ENCODE data around the gene GPC1. TPM values are rescaled to one million over a fixed set of nuclear protein-coding genes. Genes with fewer than 3 reads are reported as not detected.

GPC1 gene
- total RNA-seq, 1 donor from 2014 or later: 14.2 TPM

DNA sequence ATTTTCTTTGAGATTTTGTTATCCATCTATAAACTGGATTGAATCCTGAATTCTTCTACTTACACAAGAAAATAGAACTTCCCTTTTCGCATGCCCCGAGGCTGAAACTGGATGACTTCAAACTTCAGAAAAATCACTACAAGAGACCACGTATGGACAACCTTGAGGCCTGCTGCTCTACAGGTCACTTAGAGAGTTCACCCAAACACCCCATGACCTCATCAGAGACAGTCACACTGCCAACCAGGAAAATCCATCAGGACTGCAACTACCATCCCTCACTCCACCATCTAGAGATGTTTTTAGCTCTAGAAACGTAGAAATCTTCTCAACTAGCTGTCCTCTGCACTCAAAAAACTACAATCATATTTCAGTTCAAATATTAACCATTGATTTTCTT is 18.6 kb upstream of the GPC1 start:
- Mint-ChIP-seq H3K9me3 (peaks cover 11% of the 10 kb centered on the region), H3K27ac (no peak overlapping the region), H3K27me3 (ENCODE audit: insufficient read depth, low read depth) (peaks cover 8% of the 10 kb centered on the region), H3K4me1 (no peaks in the 10 kb centered on the region), H3K36me3 (no peaks in the 10 kb centered on the region), H3K4me3 (no peak overlapping the region)
- no peak overlapping the region for H3K27ac ChIP-seq
- no peaks in the 10 kb centered on the region for H3F3A ChIP-seq (ENCODE audit: low read depth)
- H3K9ac ChIP-seq: no peak overlapping the region
- no peaks in the 10 kb centered on the region for H4K20me1 ChIP-seq (ENCODE audit: low read depth)
- TF ChIP-seq, protein P1, sequence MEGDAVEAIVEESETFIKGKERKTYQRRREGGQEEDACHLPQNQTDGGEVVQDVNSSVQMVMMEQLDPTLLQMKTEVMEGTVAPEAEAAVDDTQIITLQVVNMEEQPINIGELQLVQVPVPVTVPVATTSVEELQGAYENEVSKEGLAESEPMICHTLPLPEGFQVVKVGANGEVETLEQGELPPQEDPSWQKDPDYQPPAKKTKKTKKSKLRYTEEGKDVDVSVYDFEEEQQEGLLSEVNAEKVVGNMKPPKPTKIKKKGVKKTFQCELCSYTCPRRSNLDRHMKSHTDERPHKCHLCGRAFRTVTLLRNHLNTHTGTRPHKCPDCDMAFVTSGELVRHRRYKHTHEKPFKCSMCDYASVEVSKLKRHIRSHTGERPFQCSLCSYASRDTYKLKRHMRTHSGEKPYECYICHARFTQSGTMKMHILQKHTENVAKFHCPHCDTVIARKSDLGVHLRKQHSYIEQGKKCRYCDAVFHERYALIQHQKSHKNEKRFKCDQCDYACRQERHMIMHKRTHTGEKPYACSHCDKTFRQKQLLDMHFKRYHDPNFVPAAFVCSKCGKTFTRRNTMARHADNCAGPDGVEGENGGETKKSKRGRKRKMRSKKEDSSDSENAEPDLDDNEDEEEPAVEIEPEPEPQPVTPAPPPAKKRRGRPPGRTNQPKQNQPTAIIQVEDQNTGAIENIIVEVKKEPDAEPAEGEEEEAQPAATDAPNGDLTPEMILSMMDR (IDR thresholded peaks at IDR 0.05): no peak
- TF ChIP-seq EZH2phosphoT487 (IDR thresholded peaks at IDR 0.05) (no peak), EZH2 (IDR thresholded peaks at IDR 0.05) (no peak)
- H3K27me3 ChIP-seq: no peaks in the 10 kb centered on the region
- no peak overlapping the region for H3K4me3 ChIP-seq
- H3K36me3 ChIP-seq: no peaks in the 10 kb centered on the region
- no peak overlapping the region for H2AFZ ChIP-seq (replicated peaks)
- H3K79me2 ChIP-seq (ENCODE audit: low read depth): no peaks in the 10 kb centered on the region
- H3K4me1 ChIP-seq: no peaks in the 10 kb centered on the region
- H3K9me3 ChIP-seq (ENCODE audit: low read depth): no peaks in the 10 kb centered on the region
- DNase-seq (ENCODE audit: low spot score): no peak
- no peak overlapping the region for H3K4me2 ChIP-seq

DNA sequence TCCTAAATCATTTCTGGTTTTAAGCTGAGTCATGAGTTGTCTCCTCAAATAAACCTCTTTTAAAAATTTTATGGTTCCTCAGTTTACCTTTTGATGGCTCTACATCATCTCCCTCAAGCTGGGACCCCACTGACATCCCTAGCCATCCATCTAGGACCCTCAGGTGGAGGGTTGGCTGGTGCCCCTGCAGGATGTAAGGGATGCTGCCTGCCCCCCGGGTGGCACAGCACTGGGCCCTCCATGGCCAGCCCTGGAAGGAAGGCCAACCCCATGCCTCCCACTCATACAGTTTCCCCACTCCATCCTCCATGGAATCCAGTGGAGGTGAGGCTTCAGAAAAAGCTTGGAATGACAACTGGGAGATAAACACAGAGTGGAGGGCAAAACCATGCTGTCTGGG is 17.2 kb upstream of the GPC1 start:
- Histone ChIP-seq H3K4me2 (no peak overlapping the region), H3F3A (ENCODE audit: low read depth) (no peaks in the 10 kb centered on the region), H3K27me3 (no peaks in the 10 kb centered on the region), H3K9me3 (ENCODE audit: low read depth) (no peaks in the 10 kb centered on the region), H4K20me1 (ENCODE audit: low read depth) (no peaks in the 10 kb centered on the region), H3K36me3 (no peaks in the 10 kb centered on the region), H3K9ac (no peak overlapping the region), H3K27ac (no peak overlapping the region), H3K79me2 (ENCODE audit: low read depth) (no peaks in the 10 kb centered on the region), H2AFZ (replicated peaks) (no peak overlapping the region), H3K4me3 (no peak overlapping the region), H3K4me1 (no peaks in the 10 kb centered on the region)
- H3K9me3 Mint-ChIP-seq: peaks cover 23% of the 10 kb centered on the region
- H3K27ac Mint-ChIP-seq: no peak overlapping the region
- H3K4me1 Mint-ChIP-seq: peaks cover 3% of the 10 kb centered on the region
- TF ChIP-seq, protein P1 (IDR thresholded peaks at IDR 0.05): no peak
- DNase-seq (ENCODE audit: low spot score): no peak
- H3K36me3 Mint-ChIP-seq: no peaks in the 10 kb centered on the region
- peaks cover 5% of the 10 kb centered on the region for H3K27me3 Mint-ChIP-seq (ENCODE audit: insufficient read depth, low read depth)
- no peak overlapping the region for H3K4me3 Mint-ChIP-seq

DNA sequence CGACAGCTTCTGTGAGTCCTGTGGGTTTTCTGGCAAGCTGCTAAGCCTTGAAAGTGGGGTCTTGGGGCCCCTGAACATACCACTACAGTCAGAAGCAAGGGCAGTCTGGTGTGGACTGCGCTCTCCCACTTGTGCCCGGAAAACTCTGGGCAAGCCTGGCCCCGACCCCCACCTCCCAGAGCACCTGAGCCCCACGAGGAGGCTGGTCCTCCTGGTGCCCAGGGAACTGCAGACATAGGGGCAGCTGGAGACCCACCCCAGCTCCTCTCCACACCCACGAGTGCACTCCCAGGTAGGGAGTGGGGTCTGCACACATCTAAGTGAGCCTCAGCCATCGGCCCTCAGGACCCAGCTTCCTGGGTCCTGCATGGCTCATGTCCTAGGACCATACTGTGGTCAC is 16.2 kb upstream of the GPC1 start:
- Mint-ChIP-seq H3K36me3 (no peaks in the 10 kb centered on the region), H3K27me3 (ENCODE audit: insufficient read depth, low read depth) (peaks cover 9% of the 10 kb centered on the region), H3K27ac (no peak overlapping the region), H3K4me1 (peaks cover 3% of the 10 kb centered on the region), H3K9me3 (peaks cover 27% of the 10 kb centered on the region), H3K4me3 (no peak overlapping the region)
- Histone ChIP-seq H3F3A (ENCODE audit: low read depth) (no peaks in the 10 kb centered on the region), H3K4me3 (no peak overlapping the region), H3K4me1 (no peaks in the 10 kb centered on the region), H3K36me3 (no peaks in the 10 kb centered on the region), H3K27ac (no peak overlapping the region), H3K79me2 (ENCODE audit: low read depth) (no peaks in the 10 kb centered on the region), H3K4me2 (no peak overlapping the region), H4K20me1 (ENCODE audit: low read depth) (no peaks in the 10 kb centered on the region), H2AFZ (replicated peaks) (no peak overlapping the region), H3K27me3 (no peaks in the 10 kb centered on the region), H3K9ac (no peak overlapping the region), H3K9me3 (ENCODE audit: low read depth) (no peaks in the 10 kb centered on the region)
- no peak for DNase-seq (ENCODE audit: low spot score)
- TF ChIP-seq, protein P1 (IDR thresholded peaks at IDR 0.05): no peak
- TF ChIP-seq EZH2phosphoT487 (IDR thresholded peaks at IDR 0.05): no peak
- TF ChIP-seq EZH2 (IDR thresholded peaks at IDR 0.05): no peak

DNA sequence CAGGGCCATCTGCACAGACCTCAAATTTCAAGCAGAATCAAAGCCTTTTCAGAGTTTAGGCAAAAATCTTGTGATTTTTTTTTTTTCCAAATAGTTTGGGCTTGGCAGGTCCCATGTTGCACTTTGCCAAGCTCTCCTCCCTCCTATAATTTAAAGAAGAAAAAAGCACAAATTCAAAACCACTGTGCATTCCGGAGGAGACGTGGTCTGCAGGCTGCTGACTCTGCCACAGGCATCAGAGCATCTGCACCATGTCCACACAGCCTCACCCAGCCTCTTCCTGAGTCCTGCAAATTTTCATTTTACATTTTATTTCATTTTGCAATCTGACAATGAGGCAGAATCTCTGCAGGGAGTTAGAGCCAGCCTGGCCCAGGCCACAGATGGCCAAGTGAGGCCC is 15.7 kb upstream of the GPC1 start:
- H3K9me3 Mint-ChIP-seq: peaks cover 30% of the 10 kb centered on the region
- H3K4me3 Mint-ChIP-seq: no peak overlapping the region
- H4K20me1 ChIP-seq (ENCODE audit: low read depth): no peaks in the 10 kb centered on the region

More for the DNA sequence above, 15.7 kb upstream of the GPC1 start:
- Mint-ChIP-seq H3K27me3 (ENCODE audit: insufficient read depth, low read depth) (peaks cover 9% of the 10 kb centered on the region), H3K27ac (no peak overlapping the region), H3K4me1 (peaks cover 3% of the 10 kb centered on the region), H3K36me3 (no peaks in the 10 kb centered on the region)
- Histone ChIP-seq H3F3A (ENCODE audit: low read depth) (no peaks in the 10 kb centered on the region), H3K27me3 (no peaks in the 10 kb centered on the region), H3K9ac (no peak overlapping the region), H3K36me3 (no peaks in the 10 kb centered on the region), H3K4me1 (no peaks in the 10 kb centered on the region), H3K27ac (no peak overlapping the region), H3K4me2 (no peak overlapping the region), H3K79me2 (ENCODE audit: low read depth) (no peaks in the 10 kb centered on the region), H3K9me3 (ENCODE audit: low read depth) (no peaks in the 10 kb centered on the region), H3K4me3 (no peak overlapping the region), H2AFZ (replicated peaks) (no peak overlapping the region)
- DNase-seq (ENCODE audit: low spot score): no peak
- TF ChIP-seq EZH2phosphoT487 (IDR thresholded peaks at IDR 0.05) (no peak), EZH2 (IDR thresholded peaks at IDR 0.05) (no peak)

Data from neural progenitor cell (in vitro differentiated cells).